Measurements from ENCODE around the gene CNIH3. TPM values are rescaled to one million over a fixed set of nuclear protein-coding genes. Genes with fewer than 3 reads are reported as not detected.
"Not testable (repeated sequence)": the region's sequence is repeated elsewhere in the genome, so short reads cannot be mapped to it uniquely, and the experiment has no call there.

Gene CNIH3
- polyA plus RNA-seq, 4 donors: 10.0 to 12.8 (median 11.3) TPM

- not testable (repeated sequence) for DNase-seq (ENCODE audit: low read depth in 4 of 4, low spot score in 2 of 4)
Observed at GRCh38 chr1:224711231-224711756, 95.2 kb downstream of the CNIH3 start.

DNA sequence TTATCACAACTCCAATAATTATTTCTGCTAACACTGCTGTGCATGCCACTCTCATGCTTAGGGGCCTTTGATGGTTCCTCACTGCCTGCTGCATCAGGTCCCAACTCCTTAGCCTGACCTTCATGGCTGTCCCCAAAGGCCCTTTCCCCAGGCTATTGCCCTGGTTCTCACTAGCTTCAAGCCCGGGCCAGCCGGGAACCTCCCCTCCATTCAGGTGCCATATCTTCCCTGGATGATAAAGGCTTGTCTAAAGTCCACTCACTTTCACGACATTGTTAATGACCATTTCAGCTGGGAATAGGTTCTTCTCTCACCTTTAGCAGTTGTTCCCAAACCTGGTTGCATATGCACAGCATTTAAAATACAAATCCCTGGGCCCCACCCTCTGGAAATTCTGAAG lies 95.8 kb downstream of the CNIH3 start:
- DNase-seq (ENCODE audit: low read depth in 4 of 4, low spot score in 2 of 4): no peak

GRCh38 chr1:224713228-224713627 lies 97.1 kb downstream of the CNIH3 start:
- no peak for DNase-seq (ENCODE audit: low read depth in 4 of 4, low spot score in 2 of 4)

DNA sequence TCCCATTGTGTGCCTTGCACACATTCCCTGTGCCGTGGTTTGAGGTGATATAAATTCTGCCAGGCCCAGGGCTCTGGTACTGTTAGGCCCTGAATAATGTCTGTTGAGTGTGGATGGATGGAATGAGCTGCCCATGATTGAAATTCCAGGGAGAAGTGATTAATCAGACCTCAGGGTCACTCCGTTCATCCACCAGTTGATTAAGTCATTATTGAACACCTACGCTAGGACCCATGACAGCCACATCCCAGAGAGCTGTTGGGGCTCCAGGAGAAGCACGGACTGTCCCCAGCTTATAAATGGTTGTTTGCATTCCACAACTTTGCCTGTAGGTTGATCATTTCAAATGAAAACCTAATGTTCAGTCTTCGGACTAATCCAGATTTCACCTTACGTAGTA lies 98.4 kb downstream of the CNIH3 start:
- DNase-seq (ENCODE audit: low read depth in 4 of 4, low spot score in 2 of 4): no peak

DNA sequence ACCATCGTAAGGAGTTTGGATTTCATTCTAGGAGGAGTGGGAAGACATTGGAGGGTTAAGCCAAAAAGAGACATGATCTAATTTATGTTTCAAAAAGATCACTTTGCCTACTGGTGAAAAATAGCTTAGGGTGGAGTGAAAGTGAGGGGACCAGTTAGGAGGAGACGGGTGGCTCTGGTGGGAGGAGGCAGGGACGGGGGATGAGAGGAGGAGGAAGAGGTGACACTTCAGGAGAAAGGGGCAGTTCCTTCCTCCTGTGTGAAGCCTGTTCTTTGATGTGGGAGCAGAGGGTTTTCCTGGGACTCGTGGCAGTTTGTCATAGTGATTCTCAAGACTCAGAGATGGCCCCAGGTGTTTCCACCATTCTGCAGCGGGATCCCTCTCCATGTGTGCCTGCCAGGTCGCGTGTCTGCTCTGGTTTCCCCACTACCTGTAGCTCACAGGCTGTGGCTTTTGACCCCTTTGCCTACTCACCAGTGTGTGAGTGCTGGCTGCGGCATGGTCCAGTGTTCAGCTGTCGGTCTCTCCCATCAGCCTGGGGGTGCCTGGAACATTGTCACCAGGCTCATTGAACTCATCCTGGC lies 102.4 kb downstream of the CNIH3 start:
- no peak for DNase-seq (ENCODE audit: low read depth in 4 of 4, low spot score in 2 of 4)

DNA sequence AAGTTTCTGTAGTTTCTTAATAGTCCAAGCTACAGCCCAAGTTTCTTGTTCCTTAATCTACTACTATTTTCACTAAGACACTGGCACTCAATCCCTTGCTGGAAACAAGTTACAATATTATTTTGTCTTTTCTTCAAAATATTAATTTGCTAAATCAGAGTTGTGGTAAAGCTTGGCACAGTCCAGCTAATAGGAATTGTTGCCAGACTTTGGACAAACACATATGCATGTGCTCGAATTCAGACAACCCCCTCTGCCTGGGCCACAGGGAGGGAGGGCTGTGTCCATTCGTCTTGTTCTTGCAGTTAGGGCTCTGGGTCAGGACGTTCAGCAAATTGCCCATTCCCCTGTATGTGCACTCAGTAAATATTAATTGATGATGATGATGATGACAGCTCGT lies 103.6 kb downstream of the CNIH3 start:
- no peak for DNase-seq (ENCODE audit: low read depth in 4 of 4, low spot score in 2 of 4)

DNA sequence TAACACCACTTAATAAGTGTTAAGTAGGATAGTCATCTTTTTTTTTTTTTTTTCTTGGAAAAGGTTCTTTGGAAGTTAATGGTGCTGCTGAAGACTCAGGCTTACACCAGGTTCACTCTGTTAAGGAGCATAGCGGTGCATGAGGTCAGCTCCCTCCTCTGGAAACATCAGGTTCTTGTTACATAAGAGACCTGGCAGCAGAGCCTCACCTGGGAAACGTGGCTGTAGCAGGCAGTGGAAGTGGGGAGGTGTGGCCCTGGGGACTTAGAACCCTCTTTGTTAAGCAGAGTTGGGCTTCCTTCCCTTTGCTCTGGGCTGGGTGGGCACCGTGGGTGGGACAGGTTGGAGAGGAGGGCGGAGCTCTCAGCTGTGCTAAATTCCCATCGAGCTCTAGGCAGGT lies 104.1 kb downstream of the CNIH3 start:
- DNase-seq (ENCODE audit: low read depth in 4 of 4, low spot score in 2 of 4): no peak

DNA sequence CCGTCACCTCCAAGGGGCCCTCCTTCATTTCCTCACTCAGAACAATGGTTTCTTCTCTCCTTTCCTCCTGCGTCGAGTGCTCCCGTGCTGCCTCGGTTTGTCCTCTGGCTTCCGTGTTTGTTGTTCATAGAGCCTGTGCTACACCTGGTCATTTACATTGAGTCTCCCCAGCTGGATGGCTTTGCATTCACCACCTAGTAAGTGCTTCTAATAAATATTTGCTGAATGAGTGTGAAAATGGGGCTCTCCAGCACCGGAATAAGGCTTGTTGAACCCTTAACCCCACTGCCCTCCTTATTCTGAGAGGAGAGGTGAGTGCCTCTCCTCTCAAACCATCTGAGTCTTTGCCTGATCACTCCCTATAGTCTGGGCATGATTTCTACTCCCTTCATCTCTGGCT lies 104.9 kb downstream of the CNIH3 start:
- DNase-seq (ENCODE audit: low read depth in 4 of 4, low spot score in 2 of 4): no peak

DNA sequence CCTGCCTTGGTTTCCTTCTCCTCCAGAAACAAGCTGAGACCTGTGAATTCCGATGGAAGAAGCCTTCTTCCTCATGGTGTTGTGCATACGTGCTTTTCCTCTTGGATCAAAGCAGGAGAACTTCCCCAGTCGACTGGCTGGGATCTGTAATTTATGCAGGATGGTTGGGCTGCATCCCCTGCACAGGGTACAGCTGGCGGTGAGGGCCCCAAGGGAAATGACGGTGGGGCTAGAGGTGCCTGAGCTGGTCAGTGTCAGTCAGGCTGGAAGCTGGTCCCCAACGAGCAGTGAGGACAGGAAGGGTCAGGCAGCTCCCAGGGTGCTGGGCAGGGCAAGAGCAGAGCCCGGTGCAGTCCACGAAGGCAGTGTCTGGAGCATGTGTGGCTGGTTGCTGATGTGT lies 106.7 kb downstream of the CNIH3 start:
- DNase-seq (ENCODE audit: low read depth in 4 of 4, low spot score in 2 of 4): no peak

- DNase-seq (ENCODE audit: low read depth in 4 of 4, low spot score in 2 of 4): no peak
Observed at GRCh38 chr1:224724566-224724965, 108.4 kb downstream of the CNIH3 start.

GRCh38 chr1:224726441-224727182 lies 110.5 kb downstream of the CNIH3 start:
- DNase-seq (ENCODE audit: low read depth in 4 of 4, low spot score in 2 of 4): no peak

- no peak for DNase-seq (ENCODE audit: low read depth in 4 of 4, low spot score in 2 of 4)
Observed at GRCh38 chr1:224727351-224728289, 111.5 kb downstream of the CNIH3 start.

DNA sequence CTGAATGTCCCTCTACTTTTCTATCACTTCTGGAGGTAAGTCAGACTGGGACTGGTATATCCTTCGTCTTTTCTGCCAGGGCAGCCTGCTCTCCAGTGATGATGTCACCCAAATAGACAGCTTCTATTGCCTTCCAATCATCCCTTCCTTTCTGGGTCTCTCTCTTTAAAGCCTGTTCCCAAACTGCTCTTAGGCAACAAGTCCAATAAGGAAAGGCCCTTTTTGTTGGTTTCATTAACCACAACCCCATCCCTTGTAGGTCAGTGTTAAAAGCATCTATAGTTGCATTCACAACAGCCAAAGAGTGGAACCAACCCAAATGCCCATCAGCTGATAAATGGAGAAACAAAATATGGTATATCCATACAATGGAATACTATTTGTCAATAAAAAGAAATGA lies 114.4 kb downstream of the CNIH3 start:
- no peak for DNase-seq (ENCODE audit: low read depth in 4 of 4, low spot score in 2 of 4)

DNA sequence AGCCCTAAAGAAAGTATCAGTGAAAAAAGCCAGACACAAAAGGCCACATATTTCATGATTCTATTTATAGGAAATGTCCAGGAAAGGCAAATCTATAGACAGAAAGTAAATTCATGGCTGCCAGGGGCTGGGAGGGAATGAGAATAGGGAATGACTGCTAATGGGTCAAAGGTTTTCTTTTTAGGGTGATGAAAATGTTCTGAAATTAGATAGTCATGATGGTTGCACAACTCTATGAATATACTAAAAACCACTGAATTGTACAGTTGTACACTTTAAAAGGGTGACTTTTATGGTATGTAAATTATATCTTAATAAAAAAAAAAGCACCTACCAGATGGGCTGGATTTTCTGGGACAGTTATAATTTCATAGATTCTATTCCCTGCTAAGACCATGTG lies 114.8 kb downstream of the CNIH3 start:
- DNase-seq (ENCODE audit: low read depth in 4 of 4, low spot score in 2 of 4): no peak

- DNase-seq (ENCODE audit: low read depth in 4 of 4, low spot score in 2 of 4): no peak
Observed at GRCh38 chr1:224731633-224732032, 115.5 kb downstream of the CNIH3 start.

GRCh38 chr1:224732377-224733026 lies 116.4 kb downstream of the CNIH3 start:
- no peak for DNase-seq (ENCODE audit: low read depth in 4 of 4, low spot score in 2 of 4)

GRCh38 chr1:224733027-224733911 lies 117.2 kb downstream of the CNIH3 start:
- DNase-seq (ENCODE audit: low read depth in 4 of 4, low spot score in 2 of 4): no peak

DNA sequence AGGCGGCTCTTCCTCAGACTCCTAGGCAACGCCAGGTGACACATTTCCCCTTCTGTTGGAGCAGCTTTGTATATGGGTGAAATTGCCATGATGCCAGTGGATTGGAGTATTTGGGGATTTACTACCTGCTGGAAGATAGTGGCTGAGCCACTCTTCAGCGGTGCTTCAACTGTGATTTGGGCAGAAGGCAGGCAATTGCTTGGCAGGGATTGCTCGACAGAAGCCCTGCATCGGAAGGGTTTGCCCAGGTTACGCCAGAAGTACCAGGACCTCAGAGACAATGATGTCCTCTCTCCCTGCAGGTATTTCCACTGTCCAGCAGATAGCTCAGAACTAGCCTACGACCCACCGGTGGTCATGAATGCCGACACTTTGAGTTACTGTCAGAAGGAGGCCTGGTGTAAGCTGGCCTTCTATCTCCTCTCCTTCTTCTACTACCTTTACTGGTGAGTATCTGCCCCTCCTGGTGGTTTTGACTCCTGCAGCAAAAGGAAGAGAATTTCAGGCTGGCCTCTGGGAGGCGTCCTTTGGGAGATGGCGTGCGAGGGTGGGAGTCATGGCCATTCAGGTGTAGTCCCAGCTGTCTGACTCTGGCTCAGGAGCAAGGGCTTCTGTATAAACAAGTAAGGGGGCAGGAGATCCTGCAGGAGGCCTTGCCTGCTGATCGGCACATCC lies 118.3 kb downstream of the CNIH3 start:
- no peak for DNase-seq (ENCODE audit: low read depth in 4 of 4, low spot score in 2 of 4)

DNA sequence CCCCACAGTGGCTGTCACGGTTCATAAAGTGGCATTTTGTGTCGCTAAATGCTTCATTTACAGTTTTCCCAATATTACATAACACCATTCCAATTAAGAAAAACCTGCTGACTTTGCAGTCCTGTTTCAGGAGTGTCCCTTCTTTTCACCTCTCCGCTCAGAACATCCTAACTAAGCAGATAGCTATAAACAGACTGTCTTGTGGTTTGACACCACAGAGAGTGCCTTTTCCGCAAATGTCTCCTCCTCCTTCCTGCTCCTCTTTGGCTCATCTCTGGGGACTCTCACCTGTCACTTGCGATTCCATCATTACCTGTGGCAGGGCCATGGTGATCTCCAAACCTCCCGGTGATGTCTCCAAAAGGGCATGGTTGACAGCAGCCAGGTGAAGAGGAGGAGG lies 119.0 kb downstream of the CNIH3 start:
- DNase-seq (ENCODE audit: low read depth in 4 of 4, low spot score in 2 of 4): no peak
